Right lobe of liver (tissue), 6 donors: ENCODE data around the gene OSBPL3. TPM values are rescaled to one million over a fixed set of nuclear protein-coding genes. Genes with fewer than 3 reads are reported as not detected.

ENCODE experiments used
- ATAC-seq, 4 donors: fragments of 200-7000 bp; cut with Tn5 transposase; one replicate each; pipeline ENCODE4 v1.9.1; 2020; ENCODE audit warnings: mild to moderate bottlenecking in 4 of 4, moderate library complexity in 4 of 4
- DNase-seq, 3 donors: peaks; one replicate each; pipeline ENCODE4 v3.0.0-alpha.2; 2020
- H3K27ac ChIP-seq, 3 donors: fragments of 200-600 bp; one replicate each; pipeline ENCODE4 v1.8.0; 2022
- H3K27me3 ChIP-seq, 2 donors: fragments of 200-600 bp; one replicate each; pipeline ENCODE4 v1.8.0; 2022
- H3K36me3 ChIP-seq, 4 donors: fragments of 200-600 bp; sonication (generic) in 1 of 4; one replicate each; pipeline versions ENCODE4 v1.5.1 to v1.8.0; 2017 to 2022; ENCODE audit warnings: control low read depth in 1 of 4
- H3K4me1 ChIP-seq, 4 donors: fragments of 200-600 bp; sonication (generic) in 1 of 4; one replicate each; pipeline versions ENCODE4 v1.5.1 to v1.8.0; 2017 to 2022; ENCODE audit warnings: control low read depth in 1 of 4
- H3K4me3 ChIP-seq, 3 donors: fragments of 200-600 bp; one replicate each; pipeline ENCODE4 v1.8.0; 2022
- H3K9me3 ChIP-seq, 4 donors: fragments of 200-600 bp; sonication (generic) in 1 of 4; one replicate each; pipeline versions ENCODE4 v1.5.1 to v1.8.0; 2017 to 2022; ENCODE audit warnings: control low read depth in 1 of 4
- CTCF ChIP-seq, 4 donors: fragments of 200-600 bp in 3 of 4; fragments of 450-650 bp in 1 of 4; IDR thresholded peaks; one replicate each; pipeline versions ENCODE4 v1.5.1 to v1.8.0; 2016 to 2022; ENCODE audit warnings: antibody characterized with exemption in 4 of 4, mild to moderate bottlenecking in 2 of 4
- POLR2A ChIP-seq: fragments of 450-650 bp; IDR thresholded peaks from one replicate; pipeline ENCODE4 v1.6.1; 2017; ENCODE audit warnings: antibody characterized with exemption, mild to moderate bottlenecking
- WGBS: methylation state at CpG from one replicate; pipeline ENCODE4 v1.1.6; 2018; ENCODE audit warnings: low coverage, low lambda C conversion rate; ENCODE audit not compliant: insufficient coverage; ENCODE audit errors: missing lambda C conversion rate; 5-methylcytosine and 5-hydroxymethylcytosine counted together
- intact Hi-C, 2 donors: fragments of 100-400 bp; cut with DNase I; formaldehyde crosslinking; loops; one replicate each; pipeline versions ENCODE4 v1.11.2 to v1.14.1; 2022
- total RNA-seq, 6 experiments: library from RNA; depleted of rRNA in 2 of 6; stranded (reverse); fragments of >200 nt in 2 of 6; fragmentation: NEBNext Ultra II Directional in 3 of 6; extraction: Animal tissue kit (Norgen Biotek cat#: 25700) in 3 of 6; gene quantifications; one replicate each; pipeline versions ENCODE4 v1.1.0 to v1.2.4, GENCODE V29; 2016 to 2023
- donor health status: DM: no; HTN: yes; CAD: no.
- donor health status: DM: no; HTN: no; CAD: no.
- donor health status: DM: no; HTN: no; CAD: no.
- donor health status: DM: no; HTN: yes; CAD: no.
- donor health status: DM: no; HTN: yes; CAD: no.

OSBPL3 gene
- total RNA-seq, 6 experiments from 2014 or later = 0.70 to 8.2 (median 2.4) TPM

- Histone ChIP-seq H3K4me3 (no peak overlapping the region), H3K36me3 (no peaks in the 10 kb centered on the region), H3K4me1 (no peaks in the 10 kb centered on the region), H3K27ac (no peak overlapping the region), H3K27me3 (no peaks in the 10 kb centered on the region), H3K9me3 (no peaks in the 10 kb centered on the region)
- ATAC-seq (no peak), DNase-seq (no peak)
- intact Hi-C loops = no loop called here
- TF ChIP-seq CTCF (IDR thresholded peaks at IDR 0.05) (no peak), POLR2A (no peak)
These were observed 7.0 kb downstream of the OSBPL3 start for GRCh38 chr7:24972991-24973390.

GRCh38 chr7:24972166-24972477 is 7.9 kb downstream of the OSBPL3 start:
- WGBS = no CpG with 5 or more reads among the region's 1 CpG
- Histone ChIP-seq H3K4me3 (no peak overlapping the region), H3K36me3 (no peaks in the 10 kb centered on the region), H3K27me3 (no peaks in the 10 kb centered on the region), H3K27ac (no peak overlapping the region), H3K9me3 (no peaks in the 10 kb centered on the region), H3K4me1 (no peaks in the 10 kb centered on the region)
- no peak for DNase-seq
- TF ChIP-seq CTCF (IDR thresholded peaks at IDR 0.05) (no peak), POLR2A (no peak)
- ATAC-seq = no peak
- intact Hi-C loops = no loop called here

- WGBS = 78% methylated on average over 6 of the region's 9 CpGs
- Histone ChIP-seq H3K4me1 (no peaks in the 10 kb centered on the region), H3K9me3 (no peaks in the 10 kb centered on the region), H3K27ac (no peak overlapping the region), H3K4me3 (no peak overlapping the region), H3K36me3 (no peaks in the 10 kb centered on the region), H3K27me3 (no peaks in the 10 kb centered on the region)
- intact Hi-C loops = no loop called here
- TF ChIP-seq POLR2A (no peak), CTCF (IDR thresholded peaks at IDR 0.05) (no peak)
- ATAC-seq = no peak
- DNase-seq = no peak
These were observed 8.4 kb downstream of the OSBPL3 start for GRCh38 chr7:24971333-24972165.

GRCh38 chr7:24970676-24971075 is 9.3 kb downstream of the OSBPL3 start:
- no peaks in the 10 kb centered on the region for H3K36me3 ChIP-seq
- WGBS = 69% methylated on average over 4 of the region's 4 CpGs
- no peaks in the 10 kb centered on the region for H3K4me1 ChIP-seq
- no peak overlapping the region for H3K4me3 ChIP-seq
- no peak for ATAC-seq
- DNase-seq = no peak
- no peaks in the 10 kb centered on the region for H3K27me3 ChIP-seq
- intact Hi-C loops = no loop called here
- no peak for TF ChIP-seq POLR2A
- TF ChIP-seq CTCF (IDR thresholded peaks at IDR 0.05) = no peak
- H3K27ac ChIP-seq = no peak overlapping the region
- H3K9me3 ChIP-seq = no peaks in the 10 kb centered on the region

DNA sequence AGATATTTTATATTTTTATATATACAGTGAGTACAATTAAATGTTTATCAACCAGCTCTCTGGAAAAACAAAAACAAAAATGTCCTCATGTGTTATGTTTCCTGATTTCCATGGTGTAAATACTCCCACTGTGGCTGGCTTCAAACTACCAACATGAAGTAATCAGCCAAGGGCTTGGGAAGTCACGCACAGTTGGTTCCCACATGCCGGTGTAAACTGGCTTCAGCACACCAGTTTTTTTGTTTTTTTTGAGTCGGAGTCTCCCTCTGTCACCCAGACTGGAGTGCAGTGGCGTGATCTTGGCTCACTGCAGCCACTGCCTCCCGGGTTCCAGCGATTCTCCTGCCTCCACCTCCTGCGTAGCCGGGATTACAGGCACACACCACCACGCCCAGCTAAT is 11.8 kb downstream of the OSBPL3 start:
- Histone ChIP-seq H3K27ac (no peak overlapping the region), H3K4me1 (no peaks in the 10 kb centered on the region), H3K9me3 (no peaks in the 10 kb centered on the region), H3K36me3 (no peaks in the 10 kb centered on the region), H3K27me3 (no peaks in the 10 kb centered on the region), H3K4me3 (no peak overlapping the region)
- TF ChIP-seq POLR2A (no peak), CTCF (IDR thresholded peaks at IDR 0.05) (no peak)
- intact Hi-C loops = no loop called here
- DNase-seq = no peak
- ATAC-seq = no peak
- WGBS = 88% methylated on average over 6 of the region's 9 CpGs
